Memory B cell (primary cell): Measurements from ENCODE around the gene LNPEP.
A peak's percentile ranks its signal among the peaks of the same experiment; 100 is the strongest.

Source experiments
- ATAC-seq: fragments of 150-1000 bp; cut with Tn5 transposase; 2 replicates; pipeline ENCODE4 v1.10.0; 2021; ENCODE audit warnings: low read depth, mild to moderate bottlenecking, moderate library complexity
- DNase-seq, 2 donors: peaks; one replicate each; pipeline ENCODE4 v3.0.0; 2022; ENCODE audit warnings: low spot score in 2 of 2
- H3K27ac Mint-ChIP-seq: one replicate; pipeline ENCODE4 v1.8.0; 2022; ENCODE audit warnings: mild to moderate bottlenecking, moderate library complexity, mixed read lengths
- H3K27me3 Mint-ChIP-seq: one replicate; pipeline ENCODE4 v1.8.0; 2022; ENCODE audit warnings: mixed read lengths
- H3K36me3 Mint-ChIP-seq: one replicate; pipeline ENCODE4 v1.8.0; 2022; ENCODE audit warnings: mild to moderate bottlenecking, mixed read lengths
- H3K4me1 Mint-ChIP-seq: one replicate; pipeline ENCODE4 v1.8.0; 2022; ENCODE audit warnings: mixed read lengths
- H3K4me3 Mint-ChIP-seq: one replicate; pipeline ENCODE4 v1.8.0; 2022; ENCODE audit warnings: mild to moderate bottlenecking, moderate library complexity, mixed read lengths
- H3K9me3 Mint-ChIP-seq: one replicate; pipeline ENCODE4 v1.8.0; 2022; ENCODE audit warnings: mixed read lengths

The LNPEP gene

GRCh38 chr5:97009921-97010320, 74.0 kb downstream of the LNPEP start:
- Mint-ChIP-seq H3K27ac (peak overlapping the region; percentile 73), H3K4me1 (peaks cover 20% of the 10 kb centered on the region), H3K36me3 (peaks cover 24% of the 10 kb centered on the region), H3K27me3 (no peaks in the 10 kb centered on the region), H3K4me3 (no peak overlapping the region), H3K9me3 (no peaks in the 10 kb centered on the region)
- ATAC-seq (no peak), DNase-seq (no peak)

GRCh38 chr5:97010606-97011005, 74.7 kb downstream of the LNPEP start:
- DNase-seq (no peak), ATAC-seq (no peak)
- H3K36me3 Mint-ChIP-seq: peaks cover 28% of the 10 kb centered on the region
- H3K27me3 Mint-ChIP-seq: no peaks in the 10 kb centered on the region
- H3K9me3 Mint-ChIP-seq: no peaks in the 10 kb centered on the region
- H3K4me1 Mint-ChIP-seq: peaks cover 20% of the 10 kb centered on the region
- no peak overlapping the region for H3K4me3 Mint-ChIP-seq
- H3K27ac Mint-ChIP-seq: peak overlapping the region; percentile 53

- peaks cover 20% of the 10 kb centered on the region for H3K4me1 Mint-ChIP-seq
- DNase-seq (no peak), ATAC-seq (no peak)
- H3K36me3 Mint-ChIP-seq: peaks cover 31% of the 10 kb centered on the region
- H3K9me3 Mint-ChIP-seq: no peaks in the 10 kb centered on the region
- H3K27ac Mint-ChIP-seq: no peak overlapping the region
- H3K27me3 Mint-ChIP-seq: no peaks in the 10 kb centered on the region
- H3K4me3 Mint-ChIP-seq: no peak overlapping the region
Observed at GRCh38 chr5:97011567-97011966, 75.7 kb downstream of the LNPEP start.

- no peaks in the 10 kb centered on the region for H3K9me3 Mint-ChIP-seq
- no peaks in the 10 kb centered on the region for H3K4me1 Mint-ChIP-seq
- no peak overlapping the region for H3K27ac Mint-ChIP-seq
- no peak overlapping the region for H3K4me3 Mint-ChIP-seq
- DNase-seq (no peak), ATAC-seq (no peak)
- H3K36me3 Mint-ChIP-seq: peaks cover 34% of the 10 kb centered on the region
- H3K27me3 Mint-ChIP-seq: no peaks in the 10 kb centered on the region
Observed at GRCh38 chr5:97019435-97020117, 83.7 kb downstream of the LNPEP start.

- peaks cover 31% of the 10 kb centered on the region for H3K36me3 Mint-ChIP-seq
- no peak for ATAC-seq
- no peaks in the 10 kb centered on the region for H3K9me3 Mint-ChIP-seq
- H3K27ac Mint-ChIP-seq: no peak overlapping the region
- no peaks in the 10 kb centered on the region for H3K4me1 Mint-ChIP-seq
- no peaks in the 10 kb centered on the region for H3K27me3 Mint-ChIP-seq
- H3K4me3 Mint-ChIP-seq: no peak overlapping the region
- DNase-seq: no peak
Observed at GRCh38 chr5:97021416-97021815, 85.5 kb downstream of the LNPEP start.

GRCh38 chr5:97022898-97023297, 87.0 kb downstream of the LNPEP start:
- H3K9me3 Mint-ChIP-seq: no peaks in the 10 kb centered on the region
- H3K4me3 Mint-ChIP-seq: no peak overlapping the region
- no peak overlapping the region for H3K27ac Mint-ChIP-seq
- no peak for DNase-seq
- peaks cover 29% of the 10 kb centered on the region for H3K36me3 Mint-ChIP-seq
- peak; percentile 42 for ATAC-seq
- no peaks in the 10 kb centered on the region for H3K4me1 Mint-ChIP-seq
- no peaks in the 10 kb centered on the region for H3K27me3 Mint-ChIP-seq

GRCh38 chr5:97026721-97027120, 90.8 kb downstream of the LNPEP start:
- no peak for DNase-seq
- Mint-ChIP-seq H3K9me3 (no peaks in the 10 kb centered on the region), H3K4me3 (no peak overlapping the region), H3K27me3 (no peaks in the 10 kb centered on the region), H3K4me1 (no peaks in the 10 kb centered on the region), H3K36me3 (peaks cover 36% of the 10 kb centered on the region), H3K27ac (no peak overlapping the region)
- ATAC-seq: no peak

- Mint-ChIP-seq H3K27ac (no peak overlapping the region), H3K9me3 (no peaks in the 10 kb centered on the region), H3K4me1 (peaks cover 8% of the 10 kb centered on the region), H3K4me3 (no peak overlapping the region), H3K36me3 (peaks cover 7% of the 10 kb centered on the region), H3K27me3 (no peaks in the 10 kb centered on the region)
- no peak for DNase-seq
- ATAC-seq: no peak
Observed at GRCh38 chr5:97037819-97038218, 101.9 kb downstream of the LNPEP start.

- Mint-ChIP-seq H3K36me3 (peaks cover 4% of the 10 kb centered on the region), H3K4me3 (no peak overlapping the region), H3K4me1 (peaks cover 7% of the 10 kb centered on the region), H3K27ac (no peak overlapping the region), H3K9me3 (no peaks in the 10 kb centered on the region), H3K27me3 (no peaks in the 10 kb centered on the region)
- no peak for DNase-seq
- ATAC-seq: no peak
Observed at GRCh38 chr5:97041239-97041638, 105.4 kb downstream of the LNPEP start.

GRCh38 chr5:97042996-97043395, 107.1 kb downstream of the LNPEP start:
- Mint-ChIP-seq H3K4me3 (no peak overlapping the region), H3K4me1 (peaks cover 4% of the 10 kb centered on the region), H3K27ac (no peak overlapping the region), H3K9me3 (no peaks in the 10 kb centered on the region), H3K27me3 (no peaks in the 10 kb centered on the region), H3K36me3 (no peaks in the 10 kb centered on the region)
- DNase-seq (no peak), ATAC-seq (no peak)

GRCh38 chr5:97043511-97043910, 107.6 kb downstream of the LNPEP start:
- Mint-ChIP-seq H3K4me3 (no peak overlapping the region), H3K4me1 (peaks cover 4% of the 10 kb centered on the region), H3K27ac (no peak overlapping the region), H3K9me3 (no peaks in the 10 kb centered on the region), H3K27me3 (no peaks in the 10 kb centered on the region), H3K36me3 (no peaks in the 10 kb centered on the region)
- ATAC-seq: no peak
- DNase-seq: no peak

GRCh38 chr5:97044052-97044451, 108.2 kb downstream of the LNPEP start:
- H3K27ac Mint-ChIP-seq: no peak overlapping the region
- H3K9me3 Mint-ChIP-seq: no peaks in the 10 kb centered on the region
- no peaks in the 10 kb centered on the region for H3K4me1 Mint-ChIP-seq
- DNase-seq (no peak), ATAC-seq (no peak)
- no peaks in the 10 kb centered on the region for H3K36me3 Mint-ChIP-seq
- H3K27me3 Mint-ChIP-seq: no peaks in the 10 kb centered on the region
- no peak overlapping the region for H3K4me3 Mint-ChIP-seq

- ATAC-seq (no peak), DNase-seq (no peak)
Observed at GRCh38 chr5:97046270-97046982, 110.5 kb downstream of the LNPEP start.

GRCh38 chr5:97047076-97047475, 111.2 kb downstream of the LNPEP start:
- ATAC-seq: no peak
- no peaks in the 10 kb centered on the region for H3K4me1 Mint-ChIP-seq
- peaks cover 6% of the 10 kb centered on the region for H3K36me3 Mint-ChIP-seq

More at GRCh38 chr5:97046270-97046982, 110.5 kb downstream of the LNPEP start:
- no peak overlapping the region for H3K27ac Mint-ChIP-seq
- no peaks in the 10 kb centered on the region for H3K4me1 Mint-ChIP-seq
- no peaks in the 10 kb centered on the region for H3K9me3 Mint-ChIP-seq
- H3K4me3 Mint-ChIP-seq: no peak overlapping the region
- peaks cover 6% of the 10 kb centered on the region for H3K36me3 Mint-ChIP-seq
- peaks cover 6% of the 10 kb centered on the region for H3K27me3 Mint-ChIP-seq

GRCh38 chr5:97049175-97049574, 113.3 kb downstream of the LNPEP start:
- no peak overlapping the region for H3K4me3 Mint-ChIP-seq
- H3K36me3 Mint-ChIP-seq: peaks cover 6% of the 10 kb centered on the region
- H3K4me1 Mint-ChIP-seq: no peaks in the 10 kb centered on the region
- H3K9me3 Mint-ChIP-seq: peaks cover 2% of the 10 kb centered on the region
- ATAC-seq (no peak), DNase-seq (no peak)
- H3K27me3 Mint-ChIP-seq: peaks cover 6% of the 10 kb centered on the region
- no peak overlapping the region for H3K27ac Mint-ChIP-seq

More at GRCh38 chr5:97047076-97047475, 111.2 kb downstream of the LNPEP start:
- Mint-ChIP-seq H3K9me3 (no peaks in the 10 kb centered on the region), H3K27me3 (peaks cover 6% of the 10 kb centered on the region), H3K27ac (no peak overlapping the region), H3K4me3 (no peak overlapping the region)
- DNase-seq: no peak
